Coronary artery (tissue), 2 donors: ENCODE measurements around the gene ZFHX3.

Experiments used
- DNase-seq: peaks from one replicate; pipeline ENCODE4 v3.0.0-alpha.2; 2017; ENCODE audit warnings: low spot score
- H3K27ac ChIP-seq, 2 donors: fragments of 200-600 bp; sonication (generic); one replicate each; pipeline ENCODE4 v1.5.1; 2016 to 2019
- H3K4me3 ChIP-seq: fragments of 200-600 bp; sonication (generic); 2 replicates; pipeline ENCODE4 v1.5.1; 2016; ENCODE audit warnings: mild to moderate bottlenecking, moderate library complexity
- CTCF ChIP-seq: fragments of 200-600 bp; sonication (generic); IDR thresholded peaks from one replicate; pipeline ENCODE4 v1.5.1; 2019; ENCODE audit warnings: antibody characterized with exemption

The ZFHX3 gene

GRCh38 chr16:73067671-73068540 is 20.0 kb upstream of the ZFHX3 start:
- DNase-seq = peak; percentile 50
- TF ChIP-seq CTCF = no peak
- peak overlapping the region; percentile 99 for H3K27ac ChIP-seq
- no peak overlapping the region for H3K4me3 ChIP-seq

- peak; percentile 81 for DNase-seq
- TF ChIP-seq CTCF = no peak
- peak overlapping the region; percentile 99 for H3K27ac ChIP-seq
- H3K4me3 ChIP-seq = peak overlapping the region; percentile 79
Measured at GRCh38 chr16:73066927-73067670, 19.2 kb upstream of the ZFHX3 start.

- peak; percentile 75 for DNase-seq
- peak overlapping the region; percentile 99 for H3K27ac ChIP-seq
- peak overlapping the region; percentile 79 for H3K4me3 ChIP-seq
- TF ChIP-seq CTCF = no peak
Measured at GRCh38 chr16:73066331-73066926, 18.5 kb upstream of the ZFHX3 start.

GRCh38 chr16:73065632-73066330 is 17.9 kb upstream of the ZFHX3 start:
- Histone ChIP-seq H3K4me3 (peak overlapping the region; percentile 79), H3K27ac (peak overlapping the region; percentile 99)
- no peak for TF ChIP-seq CTCF
- peak; percentile 85 for DNase-seq

GRCh38 chr16:73064994-73065545 is 17.1 kb upstream of the ZFHX3 start:
- Histone ChIP-seq H3K27ac (peak overlapping the region; percentile 99), H3K4me3 (peak overlapping the region; percentile 79)
- DNase-seq = peak; percentile 85
- no peak for TF ChIP-seq CTCF

GRCh38 chr16:73064212-73064993 is 16.5 kb upstream of the ZFHX3 start:
- Histone ChIP-seq H3K4me3 (peak overlapping the region; percentile 79), H3K27ac (peak overlapping the region; percentile 99)
- DNase-seq = peak; percentile 85
- TF ChIP-seq CTCF = no peak
